Spleen (tissue), 7 donors: ENCODE data around the gene C4B.
"Not testable (repeated sequence)": the region's sequence is repeated elsewhere in the genome, so short reads cannot be mapped to it uniquely, and the experiment has no call there.

Experiments used
- POLR2A ChIP-seq, 3 donors: fragments of 450-650 bp; IDR thresholded peaks; one replicate each; pipeline ENCODE4 v1.5.1; 2017; ENCODE audit warnings: antibody characterized with exemption in 3 of 3, mild to moderate bottlenecking in 1 of 3
- TF ChIP-seq, protein P1 (sequence below), 11 experiments: fragments of 200-600 bp in 7 of 11; fragments of 450-650 bp in 4 of 11; sonication (generic) in 4 of 11; IDR thresholded peaks in 8 of 11; conservative IDR thresholded peaks in 3 of 11; 1 replicate in 7 of 11; 2 replicates in 4 of 11; pipeline versions ENCODE4 v1.4.0 to v1.8.0; 2016 to 2021; ENCODE audit warnings: antibody characterized with exemption in 11 of 11, inconsistent platforms in 4 of 11, mild to moderate bottlenecking in 1 of 11
- donor health status: DM: no; HTN: no; CAD: no; lungs with moderate emphysema.
- donor health status: DM: no; HTN: no; CAD: no.
- donor health status: DM: no; HTN: no; CAD: no.

DNA sequence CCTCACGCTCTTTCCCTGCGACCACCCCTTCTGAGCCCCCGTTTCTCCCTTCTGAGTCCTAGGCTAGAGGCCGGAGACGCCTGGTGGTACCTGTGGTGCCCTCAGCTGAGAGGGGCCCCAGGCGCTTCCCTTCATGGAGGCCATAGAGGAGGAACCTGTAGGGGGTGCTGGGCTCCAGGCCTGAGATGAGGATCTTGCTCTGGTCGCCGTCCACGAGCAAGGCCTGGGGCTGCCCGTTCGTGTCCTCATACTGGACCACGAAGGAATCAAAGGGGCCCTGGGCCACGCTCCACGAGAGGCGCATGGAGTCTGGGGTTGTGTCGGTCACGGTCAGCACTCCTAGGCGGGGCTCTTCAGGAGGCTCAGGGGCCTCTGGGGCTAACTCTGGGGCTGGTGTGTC, 30.3 kb downstream of the C4B start:
- TF ChIP-seq, protein P1, sequence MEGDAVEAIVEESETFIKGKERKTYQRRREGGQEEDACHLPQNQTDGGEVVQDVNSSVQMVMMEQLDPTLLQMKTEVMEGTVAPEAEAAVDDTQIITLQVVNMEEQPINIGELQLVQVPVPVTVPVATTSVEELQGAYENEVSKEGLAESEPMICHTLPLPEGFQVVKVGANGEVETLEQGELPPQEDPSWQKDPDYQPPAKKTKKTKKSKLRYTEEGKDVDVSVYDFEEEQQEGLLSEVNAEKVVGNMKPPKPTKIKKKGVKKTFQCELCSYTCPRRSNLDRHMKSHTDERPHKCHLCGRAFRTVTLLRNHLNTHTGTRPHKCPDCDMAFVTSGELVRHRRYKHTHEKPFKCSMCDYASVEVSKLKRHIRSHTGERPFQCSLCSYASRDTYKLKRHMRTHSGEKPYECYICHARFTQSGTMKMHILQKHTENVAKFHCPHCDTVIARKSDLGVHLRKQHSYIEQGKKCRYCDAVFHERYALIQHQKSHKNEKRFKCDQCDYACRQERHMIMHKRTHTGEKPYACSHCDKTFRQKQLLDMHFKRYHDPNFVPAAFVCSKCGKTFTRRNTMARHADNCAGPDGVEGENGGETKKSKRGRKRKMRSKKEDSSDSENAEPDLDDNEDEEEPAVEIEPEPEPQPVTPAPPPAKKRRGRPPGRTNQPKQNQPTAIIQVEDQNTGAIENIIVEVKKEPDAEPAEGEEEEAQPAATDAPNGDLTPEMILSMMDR (IDR thresholded peaks at IDR 0.05 in 8 of 11, conservative IDR thresholded peaks at IDR 0.05 in 3 of 11), result not testable (repeated sequence)
- TF ChIP-seq POLR2A (IDR thresholded peaks at IDR 0.05), result not testable (repeated sequence)
